ENCODE measurements around the gene GAN.
A peak's percentile ranks its signal among the peaks of the same experiment; 100 is the strongest.

GAN gene

GRCh38 chr16:81284995-81285600, 29.7 kb upstream of the GAN start:
- Histone ChIP-seq H3K9ac (ENCODE audit: low read depth, low read length) (no peak overlapping the region), H3K9me3 (ENCODE audit: control insufficient read depth, insufficient read depth, low read length) (no peaks in the 10 kb centered on the region), H3K4me1 (ENCODE audit: insufficient read depth, low read length) (no peaks in the 10 kb centered on the region), H3K36me3 (ENCODE audit: insufficient read depth, low read length) (no peaks in the 10 kb centered on the region)

- Histone ChIP-seq H3K9me3 (ENCODE audit: control insufficient read depth, insufficient read depth, low read length) (no peaks in the 10 kb centered on the region), H3K36me3 (ENCODE audit: insufficient read depth, low read length) (no peaks in the 10 kb centered on the region), H3K9ac (ENCODE audit: low read depth, low read length) (no peak overlapping the region), H3K4me1 (ENCODE audit: insufficient read depth, low read length) (no peaks in the 10 kb centered on the region)
These were observed 28.6 kb upstream of the GAN start for GRCh38 chr16:81286190-81286589.

- H3K36me3 ChIP-seq (ENCODE audit: insufficient read depth, low read length), result no peaks in the 10 kb centered on the region
- H3K9ac ChIP-seq (ENCODE audit: low read depth, low read length), result no peak overlapping the region
- no peaks in the 10 kb centered on the region for H3K9me3 ChIP-seq (ENCODE audit: control insufficient read depth, insufficient read depth, low read length)
- H3K4me1 ChIP-seq (ENCODE audit: insufficient read depth, low read length), result no peaks in the 10 kb centered on the region
These were observed 23.6 kb upstream of the GAN start for GRCh38 chr16:81291117-81291516.

- H3K9me3 ChIP-seq (ENCODE audit: control insufficient read depth, insufficient read depth, low read length), result no peaks in the 10 kb centered on the region
These were observed 21.8 kb upstream of the GAN start for GRCh38 chr16:81292936-81293335.

GRCh38 chr16:81293909-81294802, 20.6 kb upstream of the GAN start:
- no peaks in the 10 kb centered on the region for H3K4me1 ChIP-seq (ENCODE audit: insufficient read depth, low read length)
- no peaks in the 10 kb centered on the region for H3K36me3 ChIP-seq (ENCODE audit: insufficient read depth, low read length)
- no peaks in the 10 kb centered on the region for H3K9me3 ChIP-seq (ENCODE audit: control insufficient read depth, insufficient read depth, low read length)
- H3K9ac ChIP-seq (ENCODE audit: low read depth, low read length), result no peak overlapping the region

More at GRCh38 chr16:81292936-81293335, 21.8 kb upstream of the GAN start:
- Histone ChIP-seq H3K36me3 (ENCODE audit: insufficient read depth, low read length) (no peaks in the 10 kb centered on the region), H3K4me1 (ENCODE audit: insufficient read depth, low read length) (no peaks in the 10 kb centered on the region), H3K9ac (ENCODE audit: low read depth, low read length) (no peak overlapping the region)

- Histone ChIP-seq H3K4me1 (ENCODE audit: insufficient read depth, low read length) (no peaks in the 10 kb centered on the region), H3K9ac (ENCODE audit: low read depth, low read length) (no peak overlapping the region), H3K36me3 (ENCODE audit: insufficient read depth, low read length) (no peaks in the 10 kb centered on the region), H3K9me3 (ENCODE audit: control insufficient read depth, insufficient read depth, low read length) (no peaks in the 10 kb centered on the region)
These were observed 18.1 kb upstream of the GAN start for GRCh38 chr16:81296631-81297030.

GRCh38 chr16:81307770-81308169, 7.0 kb upstream of the GAN start:
- Histone ChIP-seq H3K9ac (ENCODE audit: low read depth, low read length) (no peak overlapping the region), H3K4me1 (ENCODE audit: insufficient read depth, low read length) (peaks cover 11% of the 10 kb centered on the region), H3K9me3 (ENCODE audit: control insufficient read depth, insufficient read depth, low read length) (no peaks in the 10 kb centered on the region), H3K36me3 (ENCODE audit: insufficient read depth, low read length) (no peaks in the 10 kb centered on the region; the same call in 1 of the 2 replicates)

- Histone ChIP-seq H3K9ac (ENCODE audit: low read depth, low read length) (no peak overlapping the region), H3K4me1 (ENCODE audit: insufficient read depth, low read length) (peaks cover 13% of the 10 kb centered on the region; the same call in 1 of the 2 replicates), H3K36me3 (ENCODE audit: insufficient read depth, low read length) (no peaks in the 10 kb centered on the region; the same call in 1 of the 2 replicates), H3K9me3 (ENCODE audit: control insufficient read depth, insufficient read depth, low read length) (no peaks in the 10 kb centered on the region)
These were observed 4.6 kb upstream of the GAN start for GRCh38 chr16:81310045-81310644.

GRCh38 chr16:81311762-81312161, 3.0 kb upstream of the GAN start:
- Histone ChIP-seq H3K9me3 (ENCODE audit: control insufficient read depth, insufficient read depth, low read length) (no peaks in the 10 kb centered on the region), H3K36me3 (ENCODE audit: insufficient read depth, low read length) (no peaks in the 10 kb centered on the region; the same call in 1 of the 2 replicates), H3K4me1 (ENCODE audit: insufficient read depth, low read length) (peaks cover 13% of the 10 kb centered on the region; the same call in 1 of the 2 replicates), H3K9ac (ENCODE audit: low read depth, low read length) (no peak overlapping the region)

GRCh38 chr16:81313701-81314602, 810 bp upstream of the GAN start:
- peak overlapping the region; percentile 90 for H3K9ac ChIP-seq (ENCODE audit: low read depth, low read length)
- no peaks in the 10 kb centered on the region; the same call in 1 of the 2 replicates for H3K36me3 ChIP-seq (ENCODE audit: insufficient read depth, low read length)
- H3K9me3 ChIP-seq (ENCODE audit: control insufficient read depth, insufficient read depth, low read length), result no peaks in the 10 kb centered on the region
- peaks cover 20% of the 10 kb centered on the region; the same call in 1 of the 2 replicates for H3K4me1 ChIP-seq (ENCODE audit: insufficient read depth, low read length)

- H3K9me3 ChIP-seq (ENCODE audit: control insufficient read depth, insufficient read depth, low read length), result no peaks in the 10 kb centered on the region
- no peaks in the 10 kb centered on the region; the same call in 1 of the 2 replicates for H3K36me3 ChIP-seq (ENCODE audit: insufficient read depth, low read length)
- peak overlapping the region; percentile 90 for H3K9ac ChIP-seq (ENCODE audit: low read depth, low read length)
- peaks cover 27% of the 10 kb centered on the region for H3K4me1 ChIP-seq (ENCODE audit: insufficient read depth, low read length)
These were observed 761 bp downstream of the GAN start for GRCh38 chr16:81315271-81316175.

GRCh38 chr16:81316176-81316496, 1.4 kb downstream of the GAN start:
- Histone ChIP-seq H3K9ac (ENCODE audit: low read depth, low read length) (peak overlapping the region; percentile 90), H3K4me1 (ENCODE audit: insufficient read depth, low read length) (peaks cover 25% of the 10 kb centered on the region), H3K9me3 (ENCODE audit: control insufficient read depth, insufficient read depth, low read length) (no peaks in the 10 kb centered on the region), H3K36me3 (ENCODE audit: insufficient read depth, low read length) (no peaks in the 10 kb centered on the region; the same call in 1 of the 2 replicates)

GRCh38 chr16:81318711-81319110, 3.9 kb downstream of the GAN start:
- Histone ChIP-seq H3K4me1 (ENCODE audit: insufficient read depth, low read length) (peaks cover 14% of the 10 kb centered on the region), H3K36me3 (ENCODE audit: insufficient read depth, low read length) (no peaks in the 10 kb centered on the region), H3K9me3 (ENCODE audit: control insufficient read depth, insufficient read depth, low read length) (no peaks in the 10 kb centered on the region), H3K9ac (ENCODE audit: low read depth, low read length) (no peak overlapping the region)

Data from ES-I3 (cell line).